ENCODE data around the gene TMEM86B.

- no peak for TF ChIP-seq EZH2 (IDR thresholded peaks at IDR 0.05; ENCODE audit: low read length)
- TF ChIP-seq, protein P1, sequence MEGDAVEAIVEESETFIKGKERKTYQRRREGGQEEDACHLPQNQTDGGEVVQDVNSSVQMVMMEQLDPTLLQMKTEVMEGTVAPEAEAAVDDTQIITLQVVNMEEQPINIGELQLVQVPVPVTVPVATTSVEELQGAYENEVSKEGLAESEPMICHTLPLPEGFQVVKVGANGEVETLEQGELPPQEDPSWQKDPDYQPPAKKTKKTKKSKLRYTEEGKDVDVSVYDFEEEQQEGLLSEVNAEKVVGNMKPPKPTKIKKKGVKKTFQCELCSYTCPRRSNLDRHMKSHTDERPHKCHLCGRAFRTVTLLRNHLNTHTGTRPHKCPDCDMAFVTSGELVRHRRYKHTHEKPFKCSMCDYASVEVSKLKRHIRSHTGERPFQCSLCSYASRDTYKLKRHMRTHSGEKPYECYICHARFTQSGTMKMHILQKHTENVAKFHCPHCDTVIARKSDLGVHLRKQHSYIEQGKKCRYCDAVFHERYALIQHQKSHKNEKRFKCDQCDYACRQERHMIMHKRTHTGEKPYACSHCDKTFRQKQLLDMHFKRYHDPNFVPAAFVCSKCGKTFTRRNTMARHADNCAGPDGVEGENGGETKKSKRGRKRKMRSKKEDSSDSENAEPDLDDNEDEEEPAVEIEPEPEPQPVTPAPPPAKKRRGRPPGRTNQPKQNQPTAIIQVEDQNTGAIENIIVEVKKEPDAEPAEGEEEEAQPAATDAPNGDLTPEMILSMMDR (optimal IDR thresholded peaks at IDR 0.05 in 1 of 3, IDR thresholded peaks at IDR 0.05 in 1 of 3, conservative IDR thresholded peaks at IDR 0.05 in 1 of 3; ENCODE audit: extremely low read depth in 1 of 3, insufficient read depth in 2 of 3, low read length in 3 of 3) = no peak
Observed at GRCh38 chr19:55256562-55257460, 28.2 kb upstream of the TMEM86B start.
